OCI-LY7 (cell line): ENCODE data around the gene INSM1. TPM values are rescaled to one million over a fixed set of nuclear protein-coding genes. Genes with fewer than 3 reads are reported as not detected.

Source experiments
- BruUV-seq: library from RNA; stranded (reverse); fragments of 400-500 nt; replicated peaks from 2 replicates; lab custom pipeline; 2021; lab: Mats Ljungman, UMichigan
- CTCF ChIA-PET: fragments of 300-600 bp; sonication (Branson Sonifier 250); formaldehyde crosslinking; loops from one replicate; lab custom pipeline; 2022; ENCODE audit warnings: antibody characterized with exemption; ENCODE audit not compliant: unreplicated experiment; lab: Charles Lee
- POLR2A ChIA-PET: fragments of 300-600 bp; sonication (Branson Sonifier 250); formaldehyde crosslinking; loops from one replicate; lab custom pipeline; 2022; ENCODE audit warnings: antibody characterized with exemption; lab: Charles Lee
- DNase-seq: peaks from one replicate; pipeline ENCODE4 v3.0.0-alpha.2; 2015; ENCODE audit warnings: low spot score
- H2AFZ ChIP-seq: fragments of 200-600 bp; sonication (generic), shearing (Covaris generic); 2 replicates; pipeline ENCODE4 v1.6.1; 2014; ENCODE audit warnings: mild to moderate bottlenecking, antibody characterized with exemption, low read length, moderate library complexity
- H3K27ac ChIP-seq: fragments of 200-600 bp; sonication (generic); 2 replicates; pipeline ENCODE4 v1.5.1; 2014; ENCODE audit warnings: mixed run types, low read depth, mild to moderate bottlenecking, moderate library complexity, low read length, inconsistent platforms; ENCODE audit not compliant: poor library complexity, severe bottlenecking
- H3K36me3 ChIP-seq: fragments of 200-600 bp; sonication (generic); 2 replicates; pipeline ENCODE4 v1.6.1; 2014; ENCODE audit warnings: mild to moderate bottlenecking, antibody characterized with exemption, low read length, moderate library complexity, mixed read lengths; ENCODE audit not compliant: insufficient read depth
- H3K4me1 ChIP-seq: fragments of 200-600 bp; sonication (generic); 2 replicates; pipeline ENCODE4 v1.5.1; 2014; ENCODE audit warnings: mild to moderate bottlenecking, low read length; ENCODE audit not compliant: insufficient read depth, poor library complexity, severe bottlenecking
- H3K4me2 ChIP-seq: fragments of 200-600 bp; sonication (generic); 2 replicates; pipeline ENCODE4 v1.6.1; 2014; ENCODE audit warnings: mild to moderate bottlenecking, low read length
- H3K4me3 ChIP-seq: fragments of 200-600 bp; sonication (generic); 2 replicates; pipeline ENCODE4 v1.5.1; 2014; ENCODE audit warnings: mild to moderate bottlenecking, low read depth, low read length; ENCODE audit not compliant: poor library complexity, severe bottlenecking
- H3K79me2 ChIP-seq: fragments of 200-600 bp; sonication (generic); 2 replicates; pipeline ENCODE4 v1.6.1; 2016; ENCODE audit warnings: low read depth, mild to moderate bottlenecking, low read length, moderate library complexity, mixed read lengths; ENCODE audit not compliant: insufficient read depth
- H3K9me2 ChIP-seq: fragments of 200-600 bp; sonication (generic); 2 replicates; pipeline ENCODE4 v1.6.1; 2016; ENCODE audit warnings: mild to moderate bottlenecking, low read length, mixed read lengths; ENCODE audit not compliant: insufficient read depth
- H3K9me3 ChIP-seq: fragments of 200-600 bp; sonication (generic); 2 replicates; pipeline ENCODE4 v1.6.1; 2014; ENCODE audit warnings: mild to moderate bottlenecking, mixed run types, low read length, mixed read lengths
- H4K20me1 ChIP-seq: fragments of 200-600 bp; sonication (generic); 2 replicates; pipeline ENCODE4 v1.6.1; 2014; ENCODE audit warnings: mild to moderate bottlenecking, antibody characterized with exemption, low read length, moderate library complexity, mixed read lengths; ENCODE audit not compliant: insufficient read depth
- CTCF ChIP-seq: fragments of 200-600 bp; sonication (generic); conservative IDR thresholded peaks from 2 replicates; pipeline ENCODE4 v1.5.1; 2014; ENCODE audit warnings: mild to moderate bottlenecking, antibody characterized with exemption, low read length, moderate library complexity, mixed read lengths
- EZH2phosphoT487 ChIP-seq: fragments of 200-600 bp; sonication (generic); IDR thresholded peaks from 2 replicates; pipeline ENCODE4 v1.6.1; 2018; ENCODE audit warnings: low read depth, borderline replicate concordance, mild to moderate bottlenecking, mixed run types, antibody characterized with exemption, low read length, moderate library complexity, mixed read lengths
- intact Hi-C: fragments of 100-400 bp; cut with micrococcal nuclease; formaldehyde crosslinking; loops from one replicate; pipeline ENCODE4 v1.10.0; 2022; ENCODE audit not compliant: unreplicated experiment
- total RNA-seq, 2 experiments: library from RNA; depleted of rRNA in 1 of 2; stranded (reverse); fragments of >200 nt in 1 of 2; shearing (Covaris generic) in 1 of 2; gene quantifications; 2 replicates each; pipeline ENCODE4 v1.2.3, GENCODE V29; 2014 to 2022

The INSM1 gene
- total RNA-seq, 2 experiments from 2014 or later = not detected

GRCh38 chr20:20363434-20363798 is 4.5 kb upstream of the INSM1 start:
- no peaks in the 10 kb centered on the region for H3K9me2 ChIP-seq
- no peak overlapping the region for H2AFZ ChIP-seq
- H3K27ac ChIP-seq = no peak overlapping the region
- TF ChIP-seq CTCF (no peak), EZH2phosphoT487 (no peak)
- POLR2A ChIA-PET = no interaction called here
- H3K4me1 ChIP-seq = no peaks in the 10 kb centered on the region
- intact Hi-C loops = no loop called here
- no TSS peak for BruUV-seq
- DNase-seq = no peak
- H4K20me1 ChIP-seq = no peaks in the 10 kb centered on the region
- no peak overlapping the region for H3K4me3 ChIP-seq
- H3K79me2 ChIP-seq = no peaks in the 10 kb centered on the region
- no peak overlapping the region for H3K4me2 ChIP-seq
- no peaks in the 10 kb centered on the region for H3K36me3 ChIP-seq
- H3K9me3 ChIP-seq = no peaks in the 10 kb centered on the region
- CTCF ChIA-PET = no interaction called here

GRCh38 chr20:20363799-20364592 is 3.9 kb upstream of the INSM1 start:
- Histone ChIP-seq H3K9me2 (no peaks in the 10 kb centered on the region), H3K79me2 (no peaks in the 10 kb centered on the region), H3K9me3 (no peaks in the 10 kb centered on the region), H3K4me1 (no peaks in the 10 kb centered on the region), H4K20me1 (no peaks in the 10 kb centered on the region), H3K36me3 (no peaks in the 10 kb centered on the region), H3K27ac (no peak overlapping the region), H2AFZ (no peak overlapping the region), H3K4me2 (no peak overlapping the region), H3K4me3 (no peak overlapping the region)
- intact Hi-C loops = no loop called here
- ChIA-PET POLR2A (no interaction called here), CTCF (no interaction called here)
- no peak for DNase-seq
- no peak for TF ChIP-seq EZH2phosphoT487
- TF ChIP-seq CTCF = no peak
- BruUV-seq = no TSS peak

GRCh38 chr20:20364593-20365479 is 3.1 kb upstream of the INSM1 start:
- H3K4me2 ChIP-seq = no peak overlapping the region
- ChIA-PET CTCF (no interaction called here), POLR2A (no interaction called here)
- H3K9me2 ChIP-seq = no peaks in the 10 kb centered on the region
- H4K20me1 ChIP-seq = no peaks in the 10 kb centered on the region
- no peak for TF ChIP-seq CTCF
- no peak for TF ChIP-seq EZH2phosphoT487
- no TSS peak for BruUV-seq
- H3K27ac ChIP-seq = no peak overlapping the region
- no peaks in the 10 kb centered on the region for H3K36me3 ChIP-seq
- H3K79me2 ChIP-seq = no peaks in the 10 kb centered on the region
- intact Hi-C loops = no loop called here
- H3K4me3 ChIP-seq = no peak overlapping the region
- H3K9me3 ChIP-seq = no peaks in the 10 kb centered on the region
- no peak for DNase-seq
- no peak overlapping the region for H2AFZ ChIP-seq
- H3K4me1 ChIP-seq = no peaks in the 10 kb centered on the region
